Measurements from ENCODE around the gene CFD.

DNA sequence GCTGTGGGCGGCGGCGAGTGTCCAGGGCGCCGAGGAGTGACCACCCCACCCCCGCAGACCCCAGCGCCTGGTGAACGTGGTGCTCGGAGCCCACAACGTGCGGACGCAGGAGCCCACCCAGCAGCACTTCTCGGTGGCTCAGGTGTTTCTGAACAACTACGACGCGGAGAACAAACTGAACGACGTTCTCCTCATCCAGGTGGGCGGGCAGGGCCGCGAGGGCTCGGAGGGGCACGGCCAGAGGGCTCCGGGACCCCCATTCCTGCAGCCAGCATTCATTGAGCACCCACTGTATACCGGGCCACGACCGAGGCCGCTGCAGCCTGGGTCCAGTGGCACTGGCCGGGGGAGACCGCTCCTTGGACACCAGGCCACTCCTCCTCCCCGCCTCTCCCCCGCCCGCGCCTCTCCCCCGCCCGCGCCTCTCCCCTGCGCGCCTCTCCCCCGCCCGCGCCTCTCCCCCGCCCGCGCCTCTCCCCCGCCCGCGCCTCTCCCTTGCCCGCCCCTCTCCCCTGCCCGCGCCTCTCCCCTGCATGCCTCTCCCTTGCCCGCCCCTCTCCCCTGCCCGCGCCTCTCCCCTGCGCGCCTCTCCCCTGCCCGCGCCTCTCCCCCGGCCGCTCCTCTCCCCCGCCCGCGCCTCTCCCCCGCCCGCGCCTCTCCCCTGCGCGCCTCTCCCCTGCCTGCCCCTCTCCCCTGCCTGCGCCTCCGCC, 15.5 kb upstream of the CFD start:
- TF ChIP-seq, protein P1, sequence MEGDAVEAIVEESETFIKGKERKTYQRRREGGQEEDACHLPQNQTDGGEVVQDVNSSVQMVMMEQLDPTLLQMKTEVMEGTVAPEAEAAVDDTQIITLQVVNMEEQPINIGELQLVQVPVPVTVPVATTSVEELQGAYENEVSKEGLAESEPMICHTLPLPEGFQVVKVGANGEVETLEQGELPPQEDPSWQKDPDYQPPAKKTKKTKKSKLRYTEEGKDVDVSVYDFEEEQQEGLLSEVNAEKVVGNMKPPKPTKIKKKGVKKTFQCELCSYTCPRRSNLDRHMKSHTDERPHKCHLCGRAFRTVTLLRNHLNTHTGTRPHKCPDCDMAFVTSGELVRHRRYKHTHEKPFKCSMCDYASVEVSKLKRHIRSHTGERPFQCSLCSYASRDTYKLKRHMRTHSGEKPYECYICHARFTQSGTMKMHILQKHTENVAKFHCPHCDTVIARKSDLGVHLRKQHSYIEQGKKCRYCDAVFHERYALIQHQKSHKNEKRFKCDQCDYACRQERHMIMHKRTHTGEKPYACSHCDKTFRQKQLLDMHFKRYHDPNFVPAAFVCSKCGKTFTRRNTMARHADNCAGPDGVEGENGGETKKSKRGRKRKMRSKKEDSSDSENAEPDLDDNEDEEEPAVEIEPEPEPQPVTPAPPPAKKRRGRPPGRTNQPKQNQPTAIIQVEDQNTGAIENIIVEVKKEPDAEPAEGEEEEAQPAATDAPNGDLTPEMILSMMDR (conservative IDR thresholded peaks at IDR 0.05; ENCODE audit: low read length), result no peak
- no peak for TF ChIP-seq EZH2phosphoT487 (IDR thresholded peaks at IDR 0.05; ENCODE audit: borderline replicate concordance)
